T-helper 2 cell treated with Interferon-gamma antibody and Interleukin-4, amounts not matched to agents 100 ng/mL and 5 ng/mL, for 36 hours (primary cell): ENCODE measurements around the gene NFS1. TPM values are rescaled to one million over a fixed set of nuclear protein-coding genes. Genes with fewer than 3 reads are reported as not detected.

ENCODE experiments used
- intact Hi-C: fragments of 100-400 bp; cut with micrococcal nuclease; formaldehyde crosslinking; loops from one replicate; pipeline ENCODE4 v1.15.1; 2023
- total RNA-seq: library from RNA; stranded (reverse); gene quantifications from 2 replicates; pipeline ENCODE4 v1.2.3, GENCODE V29; 2022

NFS1 gene
- total RNA-seq, 1 donor from 2014 or later = 30.8 TPM

- intact Hi-C loops = loop anchor here (1.0 to 10.0 kb wide), 7 partner anchors 121 to 911 kb away; no protein-coding TSS in a partner anchor
Observed at GRCh38 chr20:35618263-35619131, 80.7 kb downstream of the NFS1 start.

Other genes starting within 250 kb of the NFS1 start
- 56.8 and 58.2 TPM in 2 replicates for gene CEP250, start 243.8 kb downstream of the NFS1 start, total RNA-seq
- gene C20orf173, start 169.7 kb downstream of the NFS1 start, total RNA-seq = not detected in 2 replicates
- gene ERGIC3, start 157.3 kb downstream of the NFS1 start, total RNA-seq = 153 and 156 TPM in 2 replicates
- gene SPAG4, start 83.5 kb downstream of the NFS1 start, total RNA-seq = 3.7 and 5.4 TPM in 2 replicates
- 274 and 278 TPM in 2 replicates for gene CPNE1, start 34.5 kb downstream of the NFS1 start, total RNA-seq
- 130 TPM in 2 replicates for gene RBM12, start 34.5 kb downstream of the NFS1 start, total RNA-seq
- 98.1 and 99.8 TPM in 2 replicates for gene ROMO1, start 53 bp upstream of the NFS1 start, total RNA-seq
- gene RBM39, start 42.9 kb upstream of the NFS1 start, total RNA-seq = 398 and 400 TPM in 2 replicates
- gene PHF20, start 72.7 kb upstream of the NFS1 start, total RNA-seq = 46.5 and 46.8 TPM in 2 replicates